Neutrophil (primary cell): ENCODE results near the gene MIER2.

Source experiments
- H3K27ac ChIP-seq: fragments of 200-600 bp; sonication (generic); 2 replicates; pipeline ENCODE4 v1.5.1; 2016; ENCODE audit warnings: mild to moderate bottlenecking, moderate library complexity
- H3K27me3 ChIP-seq: fragments of 200-600 bp; sonication (generic); 2 replicates; pipeline ENCODE4 v1.6.0; 2016; ENCODE audit warnings: mild to moderate bottlenecking
- H3K36me3 ChIP-seq: fragments of 200-600 bp; sonication (generic); 2 replicates; pipeline ENCODE4 v1.5.1; 2017
- H3K4me1 ChIP-seq, 2 experiments: fragments of 200-600 bp in 1 of 2; sonication (generic) in 1 of 2; 1 replicate in 1 of 2; 2 replicates in 1 of 2; pipeline versions ENCODE4 v1.5.1 to v1.6.1; 2013 to 2016; ENCODE audit warnings: low read depth in 1 of 2, low read length in 1 of 2, mild to moderate bottlenecking in 1 of 2, moderate library complexity in 1 of 2; ENCODE audit not compliant: control insufficient read depth in 1 of 2, insufficient read depth in 1 of 2
- H3K4me3 ChIP-seq, 2 experiments: fragments of 200-600 bp in 1 of 2; sonication (generic) in 1 of 2; 1 replicate in 1 of 2; 2 replicates in 1 of 2; pipeline ENCODE4 v1.5.1; 2013 to 2016; ENCODE audit warnings: low read depth in 1 of 2, low read length in 1 of 2, mild to moderate bottlenecking in 1 of 2, moderate library complexity in 1 of 2
- H3K9me3 ChIP-seq: fragments of 200-600 bp; sonication (generic); 2 replicates; pipeline ENCODE4 v1.5.1; 2016
- TF ChIP-seq, protein P1 (sequence below): fragments of 200-600 bp; sonication (generic); IDR thresholded peaks from 2 replicates; pipeline ENCODE4 v1.5.1; 2016; ENCODE audit warnings: antibody characterized with exemption

Gene MIER2

DNA sequence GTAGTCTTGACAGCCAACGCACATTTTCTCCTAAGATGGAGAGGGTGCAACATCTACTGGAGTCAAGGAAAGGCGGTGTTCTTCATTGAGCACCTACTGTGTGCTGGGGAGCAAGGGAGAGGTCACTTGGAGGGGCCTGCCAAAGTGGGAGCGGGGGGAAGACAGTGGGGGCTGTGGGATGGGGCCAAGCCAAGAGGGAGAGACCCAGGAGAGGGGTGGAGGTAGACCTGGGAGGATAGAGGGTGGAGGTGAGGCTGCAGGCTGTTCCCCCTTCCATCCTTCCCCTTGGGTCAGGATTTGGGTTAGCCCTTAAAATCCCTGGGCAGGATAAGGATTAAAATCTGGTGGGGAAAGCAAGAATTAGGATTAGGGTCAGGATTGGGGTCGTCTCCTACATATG is 51.6 kb downstream of the MIER2 start:
- no peaks in the 10 kb centered on the region for H3K36me3 ChIP-seq
- TF ChIP-seq, protein P1, sequence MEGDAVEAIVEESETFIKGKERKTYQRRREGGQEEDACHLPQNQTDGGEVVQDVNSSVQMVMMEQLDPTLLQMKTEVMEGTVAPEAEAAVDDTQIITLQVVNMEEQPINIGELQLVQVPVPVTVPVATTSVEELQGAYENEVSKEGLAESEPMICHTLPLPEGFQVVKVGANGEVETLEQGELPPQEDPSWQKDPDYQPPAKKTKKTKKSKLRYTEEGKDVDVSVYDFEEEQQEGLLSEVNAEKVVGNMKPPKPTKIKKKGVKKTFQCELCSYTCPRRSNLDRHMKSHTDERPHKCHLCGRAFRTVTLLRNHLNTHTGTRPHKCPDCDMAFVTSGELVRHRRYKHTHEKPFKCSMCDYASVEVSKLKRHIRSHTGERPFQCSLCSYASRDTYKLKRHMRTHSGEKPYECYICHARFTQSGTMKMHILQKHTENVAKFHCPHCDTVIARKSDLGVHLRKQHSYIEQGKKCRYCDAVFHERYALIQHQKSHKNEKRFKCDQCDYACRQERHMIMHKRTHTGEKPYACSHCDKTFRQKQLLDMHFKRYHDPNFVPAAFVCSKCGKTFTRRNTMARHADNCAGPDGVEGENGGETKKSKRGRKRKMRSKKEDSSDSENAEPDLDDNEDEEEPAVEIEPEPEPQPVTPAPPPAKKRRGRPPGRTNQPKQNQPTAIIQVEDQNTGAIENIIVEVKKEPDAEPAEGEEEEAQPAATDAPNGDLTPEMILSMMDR, result no peak
- no peaks in the 10 kb centered on the region for H3K4me1 ChIP-seq
- H3K4me3 ChIP-seq, result no peak overlapping the region
- H3K27ac ChIP-seq, result no peak overlapping the region
- H3K27me3 ChIP-seq, result peaks cover 86% of the 10 kb centered on the region
- no peaks in the 10 kb centered on the region for H3K9me3 ChIP-seq

DNA sequence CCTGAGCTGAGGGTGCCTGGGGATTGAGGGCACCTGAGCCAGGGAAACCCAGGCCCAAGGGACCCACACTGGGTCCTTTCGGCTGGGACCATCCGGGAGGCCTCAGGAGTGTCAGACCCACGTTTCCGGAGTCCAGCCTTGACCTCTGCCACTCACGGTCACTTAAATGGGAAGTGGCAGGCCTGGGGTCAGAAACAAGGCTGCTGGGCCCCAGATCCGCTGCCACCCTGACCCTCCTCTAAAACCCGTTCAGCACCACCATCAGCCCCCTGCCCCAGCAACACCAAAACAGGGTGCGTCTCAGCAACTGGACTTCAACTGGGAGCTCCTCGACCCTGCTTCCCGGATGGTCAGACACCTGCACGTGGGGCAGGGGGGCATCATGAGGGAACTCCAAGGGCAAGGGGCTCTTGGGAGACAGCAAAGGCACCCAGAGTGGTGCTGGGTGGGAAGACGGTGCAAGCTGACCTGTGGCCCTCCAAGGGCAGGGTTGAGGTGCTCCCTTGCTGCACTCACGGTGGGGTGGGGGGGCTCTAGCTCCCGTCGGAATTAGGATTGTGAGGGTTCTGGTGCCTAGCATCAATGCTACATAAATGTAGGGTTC is 52.2 kb downstream of the MIER2 start:
- H3K4me1 ChIP-seq, result no peaks in the 10 kb centered on the region
- H3K27ac ChIP-seq, result no peak overlapping the region
- H3K27me3 ChIP-seq, result peaks cover 91% of the 10 kb centered on the region
- H3K9me3 ChIP-seq, result no peaks in the 10 kb centered on the region
- H3K4me3 ChIP-seq, result no peak overlapping the region
- TF ChIP-seq, protein P1, result no peak
- H3K36me3 ChIP-seq, result no peaks in the 10 kb centered on the region

DNA sequence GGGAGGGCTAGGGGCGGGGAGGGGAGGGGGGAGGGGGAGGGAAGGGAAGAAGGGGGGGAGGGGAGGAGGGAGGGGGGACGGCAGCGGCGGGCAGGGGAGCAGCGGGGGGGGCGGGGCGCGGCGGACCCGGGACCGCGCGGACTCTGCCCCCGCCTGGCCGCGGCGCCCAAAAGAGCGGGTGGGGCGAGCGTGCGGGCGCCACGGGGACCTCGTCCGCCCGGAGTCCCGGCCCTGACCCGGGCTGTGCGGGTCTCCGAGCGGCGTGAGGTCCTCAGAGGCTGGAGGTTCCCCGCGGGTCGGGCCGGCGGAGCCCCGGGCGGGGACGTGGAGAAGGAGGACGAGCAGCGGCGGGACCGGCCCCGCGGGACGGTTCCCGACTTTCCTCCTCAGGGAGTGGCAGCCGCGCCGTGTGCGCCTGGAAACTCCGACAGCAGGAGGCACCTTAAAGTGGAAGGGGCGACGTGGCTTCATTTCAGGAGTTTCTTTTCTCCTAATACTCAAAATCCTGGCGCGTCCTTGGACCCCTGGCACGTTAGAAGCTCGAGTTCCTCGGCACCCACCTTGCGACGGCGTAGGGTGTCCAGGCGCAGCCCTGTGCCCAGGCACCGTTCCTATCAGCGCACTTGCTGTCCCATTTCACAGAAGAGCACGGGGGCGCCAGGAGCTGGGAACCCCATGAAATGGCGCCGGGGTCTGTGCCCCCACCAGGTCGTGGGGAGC is 52.9 kb downstream of the MIER2 start:
- TF ChIP-seq, protein P1, result no peak
- no peak overlapping the region for H3K27ac ChIP-seq
- no peaks in the 10 kb centered on the region for H3K36me3 ChIP-seq
- no peak overlapping the region for H3K4me3 ChIP-seq
- H3K4me1 ChIP-seq, result no peaks in the 10 kb centered on the region
- peaks cover 94% of the 10 kb centered on the region for H3K27me3 ChIP-seq
- H3K9me3 ChIP-seq, result no peaks in the 10 kb centered on the region

DNA sequence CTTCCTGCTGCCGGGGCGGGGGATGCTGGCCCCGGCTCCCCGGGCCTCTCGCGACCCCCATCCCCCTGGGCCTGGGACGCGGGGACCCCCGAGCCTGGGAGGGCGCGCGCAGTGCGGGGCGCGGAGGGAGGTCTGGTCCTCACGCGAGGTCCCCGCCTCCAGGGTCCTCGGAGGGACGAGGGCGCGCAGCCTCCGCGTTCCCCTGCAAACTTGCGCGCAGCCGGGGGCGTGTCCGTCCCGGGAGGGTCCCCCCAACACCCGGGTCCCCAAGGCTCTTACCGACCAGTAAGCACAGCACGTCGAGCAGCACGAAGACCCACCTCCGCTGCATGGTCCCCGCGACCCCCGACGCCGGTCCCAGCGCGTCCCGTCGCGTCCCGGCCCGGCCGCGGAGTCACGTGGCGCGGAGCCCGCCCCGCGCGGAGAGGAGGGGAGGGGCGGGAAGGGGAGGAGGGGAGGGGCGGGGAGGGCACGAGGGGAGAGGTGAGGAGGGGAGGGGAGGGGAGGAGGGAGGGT is 53.5 kb downstream of the MIER2 start, which contains the start of gene PLPP2:
Gene PLPP2 (minus strand): TSS at position 398 of the 516 bp plus-strand sequence. CDS start 67 bp downstream, at position 331.
- Histone ChIP-seq H3K27ac (no peak within 1 kb of the TSS), H3K27me3 (peaks cover 89% of the 10 kb centered on the region), H3K4me1 (no peaks in the 10 kb centered on the region), H3K4me3 (no peak within 1 kb of the TSS), H3K9me3 (no peaks in the 10 kb centered on the region), H3K36me3 (no peaks in the 10 kb centered on the region)
- TF ChIP-seq, protein P1, result no peak

DNA sequence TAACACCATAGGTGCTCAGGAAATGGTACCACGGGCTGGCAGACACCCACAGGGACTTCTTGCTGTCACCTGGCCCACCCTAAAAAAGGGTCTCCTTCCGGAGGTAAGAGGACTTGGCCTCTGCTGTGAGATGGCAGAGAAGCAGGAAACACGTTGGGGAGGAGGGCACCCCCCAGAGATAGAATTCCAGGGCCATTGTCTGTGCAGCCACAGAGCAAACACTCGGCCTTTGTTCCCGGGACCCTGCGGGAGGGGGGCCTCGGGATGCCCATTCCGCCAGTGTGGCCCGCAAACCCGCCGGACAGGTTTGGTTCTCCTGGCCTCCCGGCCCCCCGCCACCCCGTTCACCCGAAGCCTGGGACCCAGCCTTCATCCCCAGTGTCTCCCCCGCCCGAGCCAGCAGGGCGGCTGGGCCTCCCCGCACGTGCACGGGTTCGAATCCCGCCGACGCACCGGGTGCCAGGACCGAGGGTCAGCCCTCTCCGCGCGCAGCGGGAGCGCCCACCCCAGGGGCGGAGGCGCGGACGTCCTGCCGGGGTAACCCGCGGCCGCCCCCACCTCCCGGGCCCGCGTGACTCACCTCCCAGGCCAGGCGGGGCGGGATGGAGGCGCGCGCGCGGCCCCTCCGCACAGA is 54.1 kb downstream of the MIER2 start:
- TF ChIP-seq, protein P1, result no peak
- no peak overlapping the region for H3K27ac ChIP-seq
- H3K9me3 ChIP-seq, result no peaks in the 10 kb centered on the region
- H3K4me3 ChIP-seq, result no peak overlapping the region
- no peaks in the 10 kb centered on the region for H3K4me1 ChIP-seq
- no peaks in the 10 kb centered on the region for H3K36me3 ChIP-seq
- H3K27me3 ChIP-seq, result peaks cover 83% of the 10 kb centered on the region
